ENCODE results near the gene STRIP2. TPM values are rescaled to one million over a fixed set of nuclear protein-coding genes. Genes with fewer than 3 reads are reported as not detected.

The STRIP2 gene
- total and polyA plus RNA-seq, 2 donors (not counting 1 experiment from before 2014, with no cell fraction given), result 0.21 to 0.79 TPM

DNA sequence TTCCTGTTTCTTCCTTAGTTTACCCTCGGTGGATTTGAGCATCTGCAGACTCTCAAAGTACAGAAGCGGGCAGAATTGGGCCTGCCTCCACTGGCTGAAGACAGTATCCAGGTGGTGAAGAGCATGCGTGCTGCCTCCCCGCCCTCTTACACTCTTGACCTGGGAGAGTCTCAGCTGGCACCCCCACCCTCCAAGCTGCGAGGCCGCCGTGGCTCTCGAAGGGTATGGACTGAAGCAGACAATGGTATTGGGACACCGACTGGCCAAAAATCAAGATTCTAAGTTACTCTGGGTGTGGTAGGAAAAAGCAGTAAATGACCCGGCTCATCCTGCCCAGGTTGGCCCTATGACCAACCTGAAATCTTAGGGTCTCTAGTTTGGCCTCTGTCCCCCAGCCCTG lies 22.2 kb downstream of the STRIP2 start:
- POLR2A ChIA-PET, result no interaction called here
- CTCF ChIA-PET, result interaction anchor here (0.7 kb wide), 1 partner anchor 91 kb away, joined by 3 read pairs; no protein-coding TSS in a partner anchor
- H3K27ac Mint-ChIP-seq, result no peak overlapping the region
- H3K4me3 Mint-ChIP-seq, result no peak overlapping the region
- no peaks in the 10 kb centered on the region for H3K4me1 Mint-ChIP-seq
- H3K36me3 ChIP-seq (replicated peaks in 1 of 2; ENCODE audit: control extremely low read depth in 1 of 2, control insufficient read depth in 1 of 2, extremely low read depth in 1 of 2, insufficient read depth in 2 of 2, low read length in 1 of 2), result no peaks in the 10 kb centered on the region
- no peaks in the 10 kb centered on the region for H3K27me3 Mint-ChIP-seq
- TF ChIP-seq, protein P1, sequence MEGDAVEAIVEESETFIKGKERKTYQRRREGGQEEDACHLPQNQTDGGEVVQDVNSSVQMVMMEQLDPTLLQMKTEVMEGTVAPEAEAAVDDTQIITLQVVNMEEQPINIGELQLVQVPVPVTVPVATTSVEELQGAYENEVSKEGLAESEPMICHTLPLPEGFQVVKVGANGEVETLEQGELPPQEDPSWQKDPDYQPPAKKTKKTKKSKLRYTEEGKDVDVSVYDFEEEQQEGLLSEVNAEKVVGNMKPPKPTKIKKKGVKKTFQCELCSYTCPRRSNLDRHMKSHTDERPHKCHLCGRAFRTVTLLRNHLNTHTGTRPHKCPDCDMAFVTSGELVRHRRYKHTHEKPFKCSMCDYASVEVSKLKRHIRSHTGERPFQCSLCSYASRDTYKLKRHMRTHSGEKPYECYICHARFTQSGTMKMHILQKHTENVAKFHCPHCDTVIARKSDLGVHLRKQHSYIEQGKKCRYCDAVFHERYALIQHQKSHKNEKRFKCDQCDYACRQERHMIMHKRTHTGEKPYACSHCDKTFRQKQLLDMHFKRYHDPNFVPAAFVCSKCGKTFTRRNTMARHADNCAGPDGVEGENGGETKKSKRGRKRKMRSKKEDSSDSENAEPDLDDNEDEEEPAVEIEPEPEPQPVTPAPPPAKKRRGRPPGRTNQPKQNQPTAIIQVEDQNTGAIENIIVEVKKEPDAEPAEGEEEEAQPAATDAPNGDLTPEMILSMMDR (IDR thresholded peaks at IDR 0.05), result no peak
- TF ChIP-seq EZH2 (IDR thresholded peaks at IDR 0.05; ENCODE audit: borderline replicate concordance, insufficient read depth, low read depth, low read length, poor library complexity, severe bottlenecking), result no peak
- H3K79me2 ChIP-seq (ENCODE audit: control insufficient read depth, insufficient read depth, low read length), result no peaks in the 10 kb centered on the region
- intact Hi-C loops (cut with micrococcal nuclease), result no loop called here
- 100% methylated on average over 5 of the region's 10 CpGs for WGBS (ENCODE audit: insufficient coverage)
- H2AFZ ChIP-seq (ENCODE audit: insufficient read depth, low read depth, low read length, poor library complexity, severe bottlenecking), result no peak overlapping the region
- H3K9ac ChIP-seq (ENCODE audit: low read length), result no peak overlapping the region
- H3K27ac ChIP-seq (ENCODE audit: low read length in 2 of 2), result no peak overlapping the region
- H3K4me3 ChIP-seq (ENCODE audit: control extremely low read depth in 1 of 5, extremely low read depth in 1 of 5, insufficient read depth in 1 of 5, low read depth in 2 of 5, low read length in 4 of 5), result no peak overlapping the region
- no peaks in the 10 kb centered on the region for H3K27me3 ChIP-seq (replicated peaks in 1 of 4; ENCODE audit: control extremely low read depth in 1 of 4, control insufficient read depth in 3 of 4, insufficient read depth in 4 of 4, low read length in 3 of 4)
- H4K20me1 ChIP-seq (ENCODE audit: control insufficient read depth, insufficient read depth, low read length, poor library complexity, severe bottlenecking), result no peaks in the 10 kb centered on the region
- no peaks in the 10 kb centered on the region for H3K9me3 ChIP-seq (ENCODE audit: control extremely low read depth in 1 of 3, control insufficient read depth in 2 of 3, insufficient read depth in 1 of 3, low read length in 2 of 3)
- DNase-seq (no peak), ATAC-seq (ENCODE audit: low read depth) (no peak)
- no peak overlapping the region for H3K4me2 ChIP-seq (replicated peaks; ENCODE audit: low read depth, low read length, poor library complexity, severe bottlenecking)
- no peaks in the 10 kb centered on the region for H3K9me3 Mint-ChIP-seq (ENCODE audit: insufficient read depth)
- H3K4me1 ChIP-seq (ENCODE audit: control insufficient read depth in 2 of 2, insufficient read depth in 2 of 2, low read length in 2 of 2), result no peaks in the 10 kb centered on the region

DNA sequence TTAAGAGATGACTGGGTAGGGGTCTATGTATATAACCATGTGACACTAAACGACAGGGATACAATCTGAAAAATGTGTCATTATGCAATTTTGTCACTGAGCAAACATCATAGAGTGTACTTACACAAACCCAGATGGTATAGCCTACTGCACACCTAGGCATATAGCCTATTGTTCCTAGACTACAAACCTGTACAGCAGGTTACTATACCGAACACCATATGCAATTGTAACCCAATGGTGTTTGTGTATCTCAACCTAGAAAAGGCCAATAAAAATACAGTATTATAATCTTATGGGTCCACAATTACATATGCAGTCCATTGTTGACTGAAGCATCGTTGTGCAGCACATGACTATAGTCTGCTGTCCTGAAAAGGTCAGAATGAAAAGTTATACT lies 22.9 kb downstream of the STRIP2 start:
- Mint-ChIP-seq H3K4me3 (no peak overlapping the region), H3K27me3 (no peaks in the 10 kb centered on the region), H3K27ac (no peak overlapping the region), H3K9me3 (ENCODE audit: insufficient read depth) (no peaks in the 10 kb centered on the region), H3K4me1 (no peaks in the 10 kb centered on the region)
- no CpG with 5 or more reads among the region's 3 CpGs for WGBS (ENCODE audit: insufficient coverage)
- intact Hi-C loops (cut with micrococcal nuclease), result no loop called here
- ChIA-PET POLR2A (no interaction called here), CTCF (no interaction called here)
- Histone ChIP-seq H3K79me2 (ENCODE audit: control insufficient read depth, insufficient read depth, low read length) (no peaks in the 10 kb centered on the region), H3K36me3 (replicated peaks in 1 of 2; ENCODE audit: control extremely low read depth in 1 of 2, control insufficient read depth in 1 of 2, extremely low read depth in 1 of 2, insufficient read depth in 2 of 2, low read length in 1 of 2) (no peaks in the 10 kb centered on the region), H3K27me3 (replicated peaks in 1 of 4; ENCODE audit: control extremely low read depth in 1 of 4, control insufficient read depth in 3 of 4, insufficient read depth in 4 of 4, low read length in 3 of 4) (no peaks in the 10 kb centered on the region), H2AFZ (ENCODE audit: insufficient read depth, low read depth, low read length, poor library complexity, severe bottlenecking) (no peak overlapping the region), H3K4me1 (ENCODE audit: control insufficient read depth in 2 of 2, insufficient read depth in 2 of 2, low read length in 2 of 2) (no peaks in the 10 kb centered on the region), H3K27ac (ENCODE audit: low read length in 2 of 2) (no peak overlapping the region), H3K4me3 (ENCODE audit: control extremely low read depth in 1 of 5, extremely low read depth in 1 of 5, insufficient read depth in 1 of 5, low read depth in 2 of 5, low read length in 4 of 5) (no peak overlapping the region), H3K4me2 (replicated peaks; ENCODE audit: low read depth, low read length, poor library complexity, severe bottlenecking) (no peak overlapping the region), H3K9me3 (ENCODE audit: control extremely low read depth in 1 of 3, control insufficient read depth in 2 of 3, insufficient read depth in 1 of 3, low read length in 2 of 3) (no peaks in the 10 kb centered on the region), H4K20me1 (ENCODE audit: control insufficient read depth, insufficient read depth, low read length, poor library complexity, severe bottlenecking) (no peaks in the 10 kb centered on the region), H3K9ac (ENCODE audit: low read length) (no peak overlapping the region)
- DNase-seq, result no peak
- ATAC-seq (ENCODE audit: low read depth), result no peak
- no peak for TF ChIP-seq EZH2 (IDR thresholded peaks at IDR 0.05; ENCODE audit: borderline replicate concordance, insufficient read depth, low read depth, low read length, poor library complexity, severe bottlenecking)
- TF ChIP-seq, protein P1 (IDR thresholded peaks at IDR 0.05), result no peak
